HG03139 (cell line): ENCODE data around the gene PRB2.
"Not testable (repeated sequence)": the region's sequence is repeated elsewhere in the genome, so short reads cannot be mapped to it uniquely, and the experiment has no call there.

Experiments
- ATAC-seq: cut with Tn5 transposase; IDR thresholded peaks from one replicate; pipeline ENCODE4 v1.9.1; 2021; ENCODE audit not compliant: unreplicated experiment

Gene PRB2

GRCh38 chr12:11395467-11395866 is at the start of gene PRB2:
PRB2 (minus strand) TSS chr12:11395567; CDS start chr12:11395529, 38 bp downstream.
- ATAC-seq = not testable (repeated sequence)

GRCh38 chr12:11437966-11438365 is 42.6 kb upstream of the PRB2 start:
- no peak for ATAC-seq

- no peak for ATAC-seq
Measured at GRCh38 chr12:11433664-11434063, 38.3 kb upstream of the PRB2 start.

- no peak for ATAC-seq
Measured at GRCh38 chr12:11431486-11431885, 36.1 kb upstream of the PRB2 start.

- ATAC-seq = no peak
Measured at GRCh38 chr12:11427341-11427740, 32.0 kb upstream of the PRB2 start.

GRCh38 chr12:11412731-11413130 is 17.4 kb upstream of the PRB2 start:
- ATAC-seq = no peak

- no peak for ATAC-seq
Measured at GRCh38 chr12:11408096-11408495, 12.7 kb upstream of the PRB2 start.

- no peak for ATAC-seq
Measured at GRCh38 chr12:11397366-11397765, 2.0 kb upstream of the PRB2 start.

- not testable (repeated sequence) for ATAC-seq
Measured at GRCh38 chr12:11391456-11391855, 3.9 kb downstream of the PRB2 start.

GRCh38 chr12:11377420-11377819 is 17.9 kb downstream of the PRB2 start:
- not testable (repeated sequence) for ATAC-seq

- ATAC-seq = no peak
Measured at GRCh38 chr12:11361151-11361550, 34.2 kb downstream of the PRB2 start.

GRCh38 chr12:11360205-11360883 is 35.0 kb downstream of the PRB2 start:
- ATAC-seq = not testable (repeated sequence)

- ATAC-seq = not testable (repeated sequence)
Measured at GRCh38 chr12:11351736-11352135, 43.6 kb downstream of the PRB2 start.

- no peak for ATAC-seq
Measured at GRCh38 chr12:11348439-11348838, 46.9 kb downstream of the PRB2 start.

GRCh38 chr12:11347810-11348209 is 47.6 kb downstream of the PRB2 start:
- no peak for ATAC-seq

- ATAC-seq = no peak
Measured at GRCh38 chr12:11344500-11344899, 50.9 kb downstream of the PRB2 start.
